ENCODE measurements around the gene LRRC15. TPM values are rescaled to one million over a fixed set of nuclear protein-coding genes. Genes with fewer than 3 reads are reported as not detected.

Gene LRRC15
- total RNA-seq, 4 donors from 2014 or later: 0.14 to 0.32 TPM; not detected in 2

- Histone ChIP-seq H3K4me3 (no peak overlapping the region), H3K27ac (no peak overlapping the region), H3K9me3 (peaks cover 0 to 6% of the 10 kb centered on the region in 2 donors), H3K36me3 (no peaks in the 10 kb centered on the region), H3K4me1 (peaks cover 0 to 5% (median 0%) of the 10 kb centered on the region in 4 donors), H3K27me3 (no peaks in the 10 kb centered on the region)
- intact Hi-C loops (cut with DNase I; ENCODE audit: low total_unique reads): no loop called here
- in situ Hi-C loops (cut with MboI; ENCODE audit: low pct_ligation_motif_present in 1 of 4, low pct_unique_long_range_greater_than_20kb in 1 of 4, low sequenced_read_pairs in 3 of 4): no loop called here
- 79% methylated on average over 8 of the region's 8 CpGs; no CpG with 5 or more reads in 1 of the 2 donors for WGBS, 2 donors (ENCODE audit: low coverage in 1 of 2)
- no peak for DNase-seq
- no peak for TF ChIP-seq CTCF (IDR thresholded peaks at IDR 0.05)
- no peak for TF ChIP-seq EP300 (IDR thresholded peaks at IDR 0.05; ENCODE audit: low read depth)
- TF ChIP-seq POLR2AphosphoS5 (IDR thresholded peaks at IDR 0.05): no peak
These were observed 19.7 kb upstream of the LRRC15 start for GRCh38 chr3:194389269-194389668.

- Histone ChIP-seq H3K27ac (no peak overlapping the region), H3K9me3 (peaks cover 0 to 6% of the 10 kb centered on the region in 2 donors), H3K36me3 (no peaks in the 10 kb centered on the region), H3K27me3 (no peaks in the 10 kb centered on the region), H3K4me3 (no peak overlapping the region), H3K4me1 (peaks cover 0 to 4% (median 0%) of the 10 kb centered on the region in 4 donors)
- no peak for TF ChIP-seq CTCF (IDR thresholded peaks at IDR 0.05)
- no peak for TF ChIP-seq EP300 (IDR thresholded peaks at IDR 0.05; ENCODE audit: low read depth)
- TF ChIP-seq POLR2A (IDR thresholded peaks at IDR 0.05): no peak
- TF ChIP-seq POLR2AphosphoS5 (IDR thresholded peaks at IDR 0.05): no peak
- intact Hi-C loops (cut with DNase I; ENCODE audit: low total_unique reads) (no loop called here), in situ Hi-C loops (cut with MboI; ENCODE audit: low pct_ligation_motif_present in 1 of 4, low pct_unique_long_range_greater_than_20kb in 1 of 4, low sequenced_read_pairs in 3 of 4) (no loop called here)
- no peak for DNase-seq
- 90 to 93% methylated on average over 5 to 8 of the region's 8 CpGs for WGBS, 2 donors (ENCODE audit: low coverage in 1 of 2)
These were observed 18.4 kb upstream of the LRRC15 start for GRCh38 chr3:194387926-194388418.

- H3K36me3 ChIP-seq: no peaks in the 10 kb centered on the region
- no peaks in the 10 kb centered on the region for H3K27me3 ChIP-seq
- in situ Hi-C loops (cut with MboI; ENCODE audit: low pct_ligation_motif_present in 1 of 4, low pct_unique_long_range_greater_than_20kb in 1 of 4, low sequenced_read_pairs in 3 of 4): no loop called here
- H3K9me3 ChIP-seq: peaks cover 0 to 6% of the 10 kb centered on the region in 2 donors
- no peak for DNase-seq
- TF ChIP-seq EP300 (IDR thresholded peaks at IDR 0.05; ENCODE audit: low read depth) (no peak), POLR2AphosphoS5 (IDR thresholded peaks at IDR 0.05) (no peak), CTCF (IDR thresholded peaks at IDR 0.05) (no peak)
- no peak overlapping the region for H3K27ac ChIP-seq
- H3K4me3 ChIP-seq: no peak overlapping the region
- WGBS, 2 donors (ENCODE audit: low coverage in 1 of 2): 80 to 92% methylated on average over 1 to 6 of the region's 6 CpGs
- intact Hi-C loops (cut with DNase I; ENCODE audit: low total_unique reads): no loop called here
- no peaks in the 10 kb centered on the region for H3K4me1 ChIP-seq
These were observed 17.7 kb upstream of the LRRC15 start for GRCh38 chr3:194387276-194387675.

GRCh38 chr3:194386648-194387047 is 17.1 kb upstream of the LRRC15 start:
- no peaks in the 10 kb centered on the region for H3K4me1 ChIP-seq
- intact Hi-C loops (cut with DNase I; ENCODE audit: low total_unique reads) (no loop called here), in situ Hi-C loops (cut with MboI; ENCODE audit: low pct_ligation_motif_present in 1 of 4, low pct_unique_long_range_greater_than_20kb in 1 of 4, low sequenced_read_pairs in 3 of 4) (no loop called here)
- 48 to 69% methylated on average over 4 to 7 of the region's 7 CpGs for WGBS, 2 donors (ENCODE audit: low coverage in 1 of 2)
- no peaks in the 10 kb centered on the region for H3K27me3 ChIP-seq
- H3K9me3 ChIP-seq: peaks cover 0 to 6% of the 10 kb centered on the region in 2 donors
- no peak overlapping the region for H3K27ac ChIP-seq
- no peak for DNase-seq
- H3K36me3 ChIP-seq: no peaks in the 10 kb centered on the region
- H3K4me3 ChIP-seq: no peak overlapping the region
- TF ChIP-seq EP300 (IDR thresholded peaks at IDR 0.05; ENCODE audit: low read depth) (no peak), POLR2AphosphoS5 (IDR thresholded peaks at IDR 0.05) (no peak), POLR2A (IDR thresholded peaks at IDR 0.05) (no peak), CTCF (IDR thresholded peaks at IDR 0.05) (no peak)

All from transverse colon (tissue), 4 donors.